Activated CD4-positive, alpha-beta T cell treated with anti-CD3 and anti-CD28 coated beads for 36 hours (primary cell): Measurements from ENCODE around the gene BCL2L15. TPM values are rescaled to one million over a fixed set of nuclear protein-coding genes. Genes with fewer than 3 reads are reported as not detected.
A peak's percentile ranks its signal among the peaks of the same experiment; 100 is the strongest.

ENCODE experiments used
- ATAC-seq: fragments of 200-7000 bp; cut with Tn5 transposase; one replicate; pipeline ENCODE4 v1.10.0; 2021; ENCODE audit warnings: mild to moderate bottlenecking, moderate library complexity
- CTCF ChIA-PET: fragments of 350-600 bp; sonication (Branson Sonifier 250); formaldehyde crosslinking; loops from one replicate; lab custom pipeline; 2021; ENCODE audit warnings: antibody characterized with exemption; lab: Charles Lee
- POLR2A ChIA-PET: fragments of 350-600 bp; sonication (Branson Sonifier 250); formaldehyde crosslinking; loops from one replicate; lab custom pipeline; 2021; ENCODE audit warnings: antibody characterized with exemption, inconsistent platforms; lab: Charles Lee
- DNase-seq: peaks from one replicate; pipeline ENCODE4 v3.0.0-alpha.2; 2020
- H3K27ac Mint-ChIP-seq: one replicate; pipeline ENCODE4 v1.8.0; 2021; ENCODE audit warnings: mixed read lengths
- H3K27me3 Mint-ChIP-seq: one replicate; pipeline ENCODE4 v1.8.0; 2021; ENCODE audit warnings: mixed read lengths
- H3K36me3 Mint-ChIP-seq: one replicate; pipeline ENCODE4 v1.8.0; 2021; ENCODE audit warnings: low read depth, mixed read lengths
- H3K4me1 Mint-ChIP-seq: one replicate; pipeline ENCODE4 v1.8.0; 2021; ENCODE audit warnings: mixed read lengths
- H3K4me3 Mint-ChIP-seq: one replicate; pipeline ENCODE4 v1.8.0; 2021; ENCODE audit warnings: mild to moderate bottlenecking, moderate library complexity, mixed read lengths
- H3K9me3 Mint-ChIP-seq: one replicate; pipeline ENCODE4 v1.8.0; 2021; ENCODE audit warnings: low read depth, mixed read lengths
- intact Hi-C, 2 experiments: fragments of 100-400 bp; cut with DNase I in 1 of 2; cut with micrococcal nuclease in 1 of 2; formaldehyde crosslinking; loops; one replicate each; pipeline versions ENCODE4 v1.14.2 to v1.15.1; 2022 to 2024; cut with DNase I, micrococcal nuclease
- total RNA-seq, 2 experiments: library from RNA; stranded (reverse); gene quantifications; one replicate each; pipeline ENCODE4 v1.2.3, GENCODE V29; 2021

BCL2L15 gene
- total RNA-seq, 2 experiments from 2014 or later = 1.1 to 1.3 TPM

GRCh38 chr1:113872219-113872935, 15.0 kb downstream of the BCL2L15 start:
- intact Hi-C loops = loop anchor here in 1 of 2 experiments (5.0 to 10.0 kb wide), 2 partner anchors 60 to 842 kb away; partner anchors contain the start of genes NRAS and RSBN1
- POLR2A ChIA-PET = no interaction called here
- Mint-ChIP-seq H3K36me3 (peaks cover 11% of the 10 kb centered on the region), H3K9me3 (no peaks in the 10 kb centered on the region), H3K27me3 (no peaks in the 10 kb centered on the region), H3K27ac (peak overlapping the region; percentile 99), H3K4me1 (peaks cover 69% of the 10 kb centered on the region), H3K4me3 (peak overlapping the region; percentile 84)
- CTCF ChIA-PET = interaction anchor here (0.7 to 0.9 kb wide), 2 partner anchors 12 to 57 kb away, joined by 3 to 6 read pairs; partner anchors contain the start of gene HIPK1
- peak; percentile 28 for DNase-seq
- ATAC-seq = peak; percentile 14

- POLR2A ChIA-PET = no interaction called here
- Mint-ChIP-seq H3K9me3 (no peaks in the 10 kb centered on the region), H3K4me3 (peak within 1 kb of the TSS; percentile 84), H3K27me3 (no peaks in the 10 kb centered on the region), H3K36me3 (peaks cover 11% of the 10 kb centered on the region), H3K4me1 (peaks cover 72% of the 10 kb centered on the region), H3K27ac (peak within 1 kb of the TSS; percentile 99)
- peak; percentile 89 for DNase-seq
- intact Hi-C loops = loop anchor here (1.0 to 10.0 kb wide), 11 partner anchors 33 to 1253 kb away; partner anchors contain the start of genes RSBN1 (in 2 of the 2), AP4B1 (in 1 of the 2), CAPZA1 (in 1 of the 2) and DCLRE1B (in 1 of the 2)
- peak; percentile 84 for ATAC-seq
- CTCF ChIA-PET = no interaction called here
These were observed 15.7 kb downstream of the BCL2L15 start, which contains the start of gene PTPN22 for GRCh38 chr1:113871597-113872113. Gene PTPN22 (minus strand): TSS chr1:113871712.

GRCh38 chr1:113870778-113871177, 16.6 kb downstream of the BCL2L15 start:
- Mint-ChIP-seq H3K27me3 (no peaks in the 10 kb centered on the region), H3K36me3 (peaks cover 11% of the 10 kb centered on the region), H3K9me3 (no peaks in the 10 kb centered on the region), H3K4me3 (peak overlapping the region; percentile 84), H3K27ac (peak overlapping the region; percentile 99), H3K4me1 (peaks cover 70% of the 10 kb centered on the region)
- CTCF ChIA-PET = interaction anchor here (1.0 to 3.4 kb wide), 6 partner anchors 11 to 60 kb away, joined by 3 to 14 read pairs (median 7); partner anchors contain the start of genes AP4B1, DCLRE1B and HIPK1
- DNase-seq (peak; percentile 50), ATAC-seq (no peak)
- intact Hi-C loops = loop anchor here (1.0 to 10.0 kb wide), 11 partner anchors 32 to 1252 kb away; partner anchors contain the start of genes RSBN1 (in 2 of the 2), AP4B1 (in 1 of the 2), CAPZA1 (in 1 of the 2) and DCLRE1B (in 1 of the 2)
- POLR2A ChIA-PET = interaction anchor here (1.0 to 2.6 kb wide), 5 partner anchors 11 to 69 kb away, joined by 3 to 11 read pairs (median 4); partner anchors contain the start of genes AP4B1 and HIPK1

GRCh38 chr1:113868387-113869083, 18.8 kb downstream of the BCL2L15 start:
- Mint-ChIP-seq H3K9me3 (no peaks in the 10 kb centered on the region), H3K36me3 (peaks cover 19% of the 10 kb centered on the region), H3K4me3 (peak overlapping the region; percentile 84), H3K27me3 (no peaks in the 10 kb centered on the region), H3K27ac (peak overlapping the region; percentile 99), H3K4me1 (peaks cover 54% of the 10 kb centered on the region)
- ChIA-PET POLR2A (interaction anchor here (0.6 to 2.6 kb wide), 7 partner anchors 36 to 169 kb away, joined by 3 to 11 read pairs (median 4); partner anchors contain the start of genes AP4B1, DCLRE1B, HIPK1 and RSBN1), CTCF (interaction anchor here (1.1 to 3.4 kb wide), 5 partner anchors 12 to 78 kb away, joined by 3 to 14 read pairs (median 5); partner anchors contain the start of genes AP4B1 and DCLRE1B)
- DNase-seq (peak; percentile 16), ATAC-seq (peak; percentile 61)
- intact Hi-C loops = no loop called here

GRCh38 chr1:113861641-113862040, 25.7 kb downstream of the BCL2L15 start:
- Mint-ChIP-seq H3K9me3 (no peaks in the 10 kb centered on the region), H3K4me1 (peaks cover 41% of the 10 kb centered on the region), H3K27ac (peak overlapping the region; percentile 53), H3K36me3 (peaks cover 42% of the 10 kb centered on the region), H3K4me3 (no peak overlapping the region), H3K27me3 (no peaks in the 10 kb centered on the region)
- ChIA-PET POLR2A (no interaction called here), CTCF (interaction anchor here (2.6 kb wide), 1 partner anchor 11 kb away, joined by 10 read pairs; no protein-coding TSS in a partner anchor)
- intact Hi-C loops = no loop called here
- DNase-seq (no peak), ATAC-seq (no peak)

GRCh38 chr1:113860891-113861290, 26.5 kb downstream of the BCL2L15 start:
- POLR2A ChIA-PET = no interaction called here

GRCh38 chr1:113859478-113860175, 27.8 kb downstream of the BCL2L15 start:
- no peaks in the 10 kb centered on the region for H3K9me3 Mint-ChIP-seq
- peak overlapping the region; percentile 55 for H3K27ac Mint-ChIP-seq
- no peaks in the 10 kb centered on the region for H3K27me3 Mint-ChIP-seq
- CTCF ChIA-PET = interaction anchor here (0.7 to 2.6 kb wide), 8 partner anchors 9 to 80 kb away, joined by 3 to 10 read pairs (median 4); partner anchors contain the start of gene AP4B1
- ATAC-seq (peak; percentile 63), DNase-seq (no peak)
- H3K4me1 Mint-ChIP-seq = peaks cover 39% of the 10 kb centered on the region
- H3K36me3 Mint-ChIP-seq = peaks cover 53% of the 10 kb centered on the region
- intact Hi-C loops = no loop called here
- POLR2A ChIA-PET = interaction anchor here (0.7 to 1.2 kb wide), 5 partner anchors 8 to 87 kb away, joined by 3 to 5 read pairs (median 4); no protein-coding TSS in a partner anchor
- no peak overlapping the region for H3K4me3 Mint-ChIP-seq

More at GRCh38 chr1:113860891-113861290, 26.5 kb downstream of the BCL2L15 start:
- Mint-ChIP-seq H3K9me3 (no peaks in the 10 kb centered on the region), H3K4me1 (peaks cover 40% of the 10 kb centered on the region), H3K27me3 (no peaks in the 10 kb centered on the region), H3K27ac (peak overlapping the region; percentile 71), H3K4me3 (no peak overlapping the region), H3K36me3 (peaks cover 49% of the 10 kb centered on the region)
- DNase-seq (no peak), ATAC-seq (peak; percentile 42)
- CTCF ChIA-PET = interaction anchor here (1.0 to 2.6 kb wide), 6 partner anchors 10 to 115 kb away, joined by 3 to 10 read pairs (median 6); partner anchors contain the start of genes AP4B1 and HIPK1
- intact Hi-C loops = no loop called here

GRCh38 chr1:113858982-113859381, 28.4 kb downstream of the BCL2L15 start:
- intact Hi-C loops = no loop called here
- Mint-ChIP-seq H3K36me3 (peaks cover 57% of the 10 kb centered on the region), H3K4me1 (peaks cover 45% of the 10 kb centered on the region), H3K27ac (no peak overlapping the region), H3K9me3 (no peaks in the 10 kb centered on the region), H3K4me3 (no peak overlapping the region), H3K27me3 (no peaks in the 10 kb centered on the region)
- ATAC-seq (no peak), DNase-seq (no peak)
- CTCF ChIA-PET = interaction anchor here (0.9 to 2.6 kb wide), 5 partner anchors 8 to 80 kb away, joined by 3 to 10 read pairs (median 4); no protein-coding TSS in a partner anchor
- POLR2A ChIA-PET = interaction anchor here (1.0 to 1.2 kb wide), 3 partner anchors 8 to 73 kb away, joined by 4 to 5 read pairs (median 4); no protein-coding TSS in a partner anchor

GRCh38 chr1:113858418-113858817, 29.0 kb downstream of the BCL2L15 start:
- Mint-ChIP-seq H3K36me3 (peaks cover 57% of the 10 kb centered on the region), H3K4me1 (peaks cover 43% of the 10 kb centered on the region), H3K27me3 (no peaks in the 10 kb centered on the region), H3K9me3 (no peaks in the 10 kb centered on the region), H3K27ac (no peak overlapping the region), H3K4me3 (no peak overlapping the region)
- ATAC-seq = no peak
- no peak for DNase-seq
- POLR2A ChIA-PET = no interaction called here
- CTCF ChIA-PET = no interaction called here
- intact Hi-C loops = no loop called here

- DNase-seq = no peak
- ATAC-seq = no peak
- H3K27me3 Mint-ChIP-seq = no peaks in the 10 kb centered on the region
- H3K36me3 Mint-ChIP-seq = peaks cover 51% of the 10 kb centered on the region
- H3K4me3 Mint-ChIP-seq = no peak overlapping the region
- H3K9me3 Mint-ChIP-seq = no peaks in the 10 kb centered on the region
- H3K27ac Mint-ChIP-seq = no peak overlapping the region
- POLR2A ChIA-PET = no interaction called here
- peaks cover 39% of the 10 kb centered on the region for H3K4me1 Mint-ChIP-seq
- CTCF ChIA-PET = interaction anchor here (1.4 kb wide), 1 partner anchor 71 kb away, joined by 3 read pairs; the partner anchor contains the start of gene HIPK1
- intact Hi-C loops = no loop called here
These were observed 29.6 kb downstream of the BCL2L15 start for GRCh38 chr1:113857776-113858175.
